Fibroblast of skin of left quadriceps (primary cell): ENCODE measurements around the gene YEATS4.

Experiments
- DNase-seq, 2 experiments: peaks; one replicate each; pipeline ENCODE4 v3.0.0-alpha.2; 2013; ENCODE audit warnings: low read depth in 2 of 2

Gene YEATS4

DNA sequence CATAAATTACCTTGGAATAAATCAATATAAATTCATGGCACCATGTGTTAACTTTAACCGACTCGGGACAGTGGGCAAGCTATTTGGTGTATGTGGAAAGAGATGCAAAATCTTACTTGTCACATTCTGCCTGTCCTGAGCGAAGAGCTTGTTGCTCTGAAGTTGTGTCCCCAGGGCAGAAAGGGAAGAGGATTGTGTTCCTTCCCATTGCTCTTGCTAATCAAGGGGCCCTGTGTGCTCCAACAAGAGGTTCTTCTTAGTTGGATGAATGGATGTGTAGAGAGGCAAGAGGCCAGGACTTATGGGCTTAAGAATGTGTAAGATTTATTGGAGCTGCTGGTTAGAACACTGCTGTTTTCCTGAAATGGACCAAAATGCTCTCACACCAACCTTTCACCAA, 74.1 kb downstream of the YEATS4 start:
- DNase-seq: no peak

DNA sequence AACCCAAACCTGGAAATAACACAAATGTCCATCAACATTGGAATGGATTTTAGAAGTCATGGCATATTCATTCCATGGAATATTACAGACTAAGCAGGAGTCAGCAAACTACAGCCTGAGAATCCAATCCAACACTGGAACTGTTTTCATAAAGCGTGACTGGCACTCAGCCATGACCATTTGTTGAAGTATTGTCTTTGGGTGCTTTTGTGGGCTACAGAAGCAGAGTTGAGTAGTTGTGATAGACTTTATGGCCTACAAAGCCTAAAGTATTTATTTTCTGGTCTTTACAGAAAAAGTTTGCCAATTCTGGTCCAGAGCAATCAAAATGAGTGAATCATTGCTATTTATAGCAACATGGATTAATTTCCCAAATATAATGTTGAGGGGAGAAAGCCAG, 76.1 kb downstream of the YEATS4 start:
- peak; percentile 27 to 32 for DNase-seq

DNA sequence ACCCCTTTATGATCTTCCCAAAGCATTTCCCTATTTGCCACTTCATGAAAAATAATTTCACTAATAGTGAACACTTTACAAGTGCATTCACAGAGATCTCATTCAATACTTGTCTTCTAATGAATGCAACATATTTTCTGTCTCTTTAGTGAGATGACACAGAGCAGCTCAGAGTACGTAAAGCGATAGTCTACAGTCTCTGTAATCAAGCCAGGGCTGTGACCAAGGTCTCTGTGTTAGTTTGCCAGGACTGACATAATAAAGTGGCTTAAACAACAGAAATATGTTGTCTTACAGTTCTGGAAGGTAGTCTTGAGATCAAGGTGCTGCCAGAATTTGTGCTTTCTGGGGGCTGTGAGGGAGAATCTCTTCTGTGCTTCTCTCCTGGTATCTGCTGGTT, 77.5 kb downstream of the YEATS4 start:
- no peak for DNase-seq

DNA sequence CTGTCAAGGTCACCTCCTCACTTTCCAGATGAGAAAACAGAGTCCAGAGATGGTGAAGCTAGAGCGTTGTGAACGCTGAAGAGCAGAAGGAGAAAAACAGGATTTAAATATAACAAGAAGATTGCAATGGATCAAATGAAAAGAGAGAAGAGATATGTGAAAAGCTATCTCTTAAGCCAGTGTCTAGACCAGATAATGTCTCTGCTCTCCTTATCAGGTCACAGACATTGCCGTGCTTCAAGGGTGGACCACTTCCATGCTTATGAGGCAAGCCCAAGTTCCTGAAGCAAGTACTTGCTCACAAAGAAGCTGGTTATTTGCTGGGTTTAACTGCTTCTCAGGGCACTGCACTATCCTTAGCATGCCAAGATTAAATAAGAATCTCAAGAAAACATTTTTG, 79.0 kb downstream of the YEATS4 start:
- no peak for DNase-seq

DNA sequence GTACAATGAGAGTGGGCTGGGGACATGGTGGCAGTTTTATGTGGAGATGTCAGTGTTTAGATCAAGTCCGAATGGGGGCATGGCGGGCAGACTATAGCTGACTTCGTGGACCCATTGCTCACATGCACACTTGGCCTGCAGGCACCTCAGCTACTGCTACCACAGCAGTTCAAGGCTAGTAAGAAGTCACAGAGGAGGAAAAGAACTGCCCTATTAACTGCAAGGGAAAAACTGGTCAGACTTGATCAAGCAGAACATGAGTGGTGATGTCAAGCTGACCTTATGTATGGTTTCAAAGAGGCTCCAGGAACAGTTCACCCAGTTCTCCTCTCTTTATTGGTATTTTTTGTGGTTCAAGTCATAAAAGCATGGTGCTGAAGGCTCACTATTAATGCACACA, 80.5 kb downstream of the YEATS4 start:
- no peak for DNase-seq
